A549 treated with DMSO at 1 μM for 4 hours (cell line): Measurements from ENCODE around the gene CSNK1G3. TPM values are rescaled to one million over a fixed set of nuclear protein-coding genes. Genes with fewer than 3 reads are reported as not detected.

Experiments used
- total RNA-seq: library from RNA; stranded (reverse); fragments of 200-300 nt; extraction: Qiagen RNA extraction; gene quantifications from 5 replicates; pipeline ENCODE4 v1.2.3, GENCODE V29; 2022; ENCODE audit warnings: low read depth

The CSNK1G3 gene
- 21.6 to 30.4 TPM (median 27.8 TPM) in 5 replicates for total RNA-seq

DNA sequence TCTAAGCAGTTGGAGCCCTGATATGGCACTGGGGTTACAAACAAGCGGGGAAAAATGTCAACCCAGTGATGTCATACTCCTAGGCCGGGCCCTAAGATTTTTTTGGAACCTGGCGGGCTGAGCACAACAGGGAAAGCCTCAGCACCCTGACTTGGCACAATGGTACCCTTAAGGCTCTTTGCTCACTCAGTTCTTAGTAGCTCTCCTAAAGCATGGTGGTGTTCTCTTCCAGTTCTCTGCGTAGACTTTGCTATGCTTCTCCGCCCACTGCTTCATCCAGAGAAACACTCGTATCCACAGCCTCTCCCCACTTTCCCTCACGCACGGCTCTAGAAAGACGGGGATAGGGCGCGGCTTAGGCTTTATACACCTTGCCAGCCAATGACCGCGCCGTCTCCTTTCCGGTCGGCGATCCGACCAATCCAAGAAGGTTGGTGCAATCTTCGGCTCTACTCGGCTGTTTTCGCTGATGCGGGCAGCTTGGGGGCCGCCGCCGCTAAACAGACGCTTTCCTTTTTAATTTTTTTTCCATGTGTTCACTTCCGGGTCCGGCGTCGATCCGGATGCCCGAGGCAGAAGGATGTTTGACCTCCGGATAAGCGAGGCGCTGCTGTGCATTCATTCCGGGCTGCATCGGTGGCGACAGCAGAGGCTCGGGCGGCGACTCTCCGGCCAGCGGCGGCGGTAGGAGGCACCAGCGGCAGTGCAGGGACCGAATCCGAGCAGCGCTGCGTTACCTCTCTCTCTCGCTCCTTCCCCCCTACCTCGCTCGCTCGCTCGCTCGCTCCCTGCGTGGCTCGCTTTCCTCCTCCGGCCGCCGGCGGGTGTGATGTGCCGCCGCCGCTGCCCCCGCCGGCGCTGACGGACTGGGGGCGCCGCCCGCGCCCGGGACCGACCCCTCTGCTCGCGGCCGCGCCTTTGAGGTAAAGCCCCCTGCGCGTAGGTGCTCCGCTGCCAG is at the start of gene CSNK1G3:
Gene CSNK1G3 (plus strand): TSS at position 530 of the 958 bp plus-strand sequence. CDS start 33,487 bp downstream, outside the sequence.

Other genes starting within 250 kb of the CSNK1G3 start
- gene CEP120, start 88.8 kb upstream of the CSNK1G3 start, total RNA-seq: 10.5 to 14.2 TPM (median 11.1 TPM) in 5 replicates